ENCODE results near the gene EHBP1. TPM values are rescaled to one million over a fixed set of nuclear protein-coding genes. Genes with fewer than 3 reads are reported as not detected.

The EHBP1 gene
- total and polyA plus RNA-seq, 2 experiments from 2014 or later: 27.2 to 47.9 TPM

DNA sequence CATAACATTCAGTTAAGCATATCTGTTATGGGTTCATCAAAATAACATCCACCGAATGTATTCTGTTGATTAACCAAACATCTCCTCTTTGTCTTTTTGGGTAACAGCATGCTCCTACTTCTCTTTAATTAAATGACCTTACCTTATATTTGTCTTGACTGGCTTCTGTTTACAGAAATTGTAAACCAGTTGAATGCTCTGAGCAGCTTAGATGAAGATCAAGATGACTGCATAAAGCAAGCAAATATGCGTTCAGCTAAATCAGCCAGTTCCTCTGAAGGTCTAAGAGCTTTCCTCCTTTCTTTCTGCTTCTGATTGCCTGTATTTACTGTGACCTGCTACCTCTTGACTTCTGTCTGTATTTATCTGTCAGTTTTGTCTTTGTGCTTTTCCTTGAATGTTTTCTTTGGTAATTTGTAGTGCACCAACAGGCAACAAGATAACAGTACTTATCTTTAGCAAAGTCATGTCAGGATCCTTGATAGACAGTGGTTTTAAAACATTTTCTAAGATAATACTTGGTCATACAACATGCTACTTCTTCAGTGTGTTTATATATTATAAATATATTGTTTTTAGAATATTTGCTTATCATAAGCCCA lies 152.8 kb downstream of the EHBP1 start:
- Histone ChIP-seq H3K4me2 (no peak overlapping the region), H3K4me1 (ENCODE audit: insufficient read depth) (no peaks in the 10 kb centered on the region), H4K20me1 (replicated peaks; ENCODE audit: insufficient read depth) (no peaks in the 10 kb centered on the region), H3K79me2 (replicated peaks; ENCODE audit: insufficient read depth) (no peaks in the 10 kb centered on the region), H3K4me3 (no peak overlapping the region), H3F3A (replicated peaks; ENCODE audit: low read depth) (no peaks in the 10 kb centered on the region), H2AFZ (no peak overlapping the region), H3K36me3 (ENCODE audit: insufficient read depth) (no peaks in the 10 kb centered on the region), H3K9me2 (ENCODE audit: insufficient read depth) (no peaks in the 10 kb centered on the region), H3K27me3 (ENCODE audit: insufficient read depth) (no peaks in the 10 kb centered on the region), H3K27ac (ENCODE audit: low read depth) (no peak overlapping the region)
- H3K4me3 Mint-ChIP-seq: no peak overlapping the region
- no peaks in the 10 kb centered on the region for H3K27me3 Mint-ChIP-seq (ENCODE audit: insufficient read depth, low read depth, poor library complexity)
- ATAC-seq (no peak), DNase-seq (ENCODE audit: low spot score) (no peak)
- H3K9me3 Mint-ChIP-seq: no peaks in the 10 kb centered on the region
- peaks cover 22% of the 10 kb centered on the region for H3K36me3 Mint-ChIP-seq (ENCODE audit: low read depth)
- no peak overlapping the region for H3K27ac Mint-ChIP-seq
- H3K4me1 Mint-ChIP-seq: peaks cover 9% of the 10 kb centered on the region; the same call in 2 of the 3 replicates
- TF ChIP-seq, protein P1, sequence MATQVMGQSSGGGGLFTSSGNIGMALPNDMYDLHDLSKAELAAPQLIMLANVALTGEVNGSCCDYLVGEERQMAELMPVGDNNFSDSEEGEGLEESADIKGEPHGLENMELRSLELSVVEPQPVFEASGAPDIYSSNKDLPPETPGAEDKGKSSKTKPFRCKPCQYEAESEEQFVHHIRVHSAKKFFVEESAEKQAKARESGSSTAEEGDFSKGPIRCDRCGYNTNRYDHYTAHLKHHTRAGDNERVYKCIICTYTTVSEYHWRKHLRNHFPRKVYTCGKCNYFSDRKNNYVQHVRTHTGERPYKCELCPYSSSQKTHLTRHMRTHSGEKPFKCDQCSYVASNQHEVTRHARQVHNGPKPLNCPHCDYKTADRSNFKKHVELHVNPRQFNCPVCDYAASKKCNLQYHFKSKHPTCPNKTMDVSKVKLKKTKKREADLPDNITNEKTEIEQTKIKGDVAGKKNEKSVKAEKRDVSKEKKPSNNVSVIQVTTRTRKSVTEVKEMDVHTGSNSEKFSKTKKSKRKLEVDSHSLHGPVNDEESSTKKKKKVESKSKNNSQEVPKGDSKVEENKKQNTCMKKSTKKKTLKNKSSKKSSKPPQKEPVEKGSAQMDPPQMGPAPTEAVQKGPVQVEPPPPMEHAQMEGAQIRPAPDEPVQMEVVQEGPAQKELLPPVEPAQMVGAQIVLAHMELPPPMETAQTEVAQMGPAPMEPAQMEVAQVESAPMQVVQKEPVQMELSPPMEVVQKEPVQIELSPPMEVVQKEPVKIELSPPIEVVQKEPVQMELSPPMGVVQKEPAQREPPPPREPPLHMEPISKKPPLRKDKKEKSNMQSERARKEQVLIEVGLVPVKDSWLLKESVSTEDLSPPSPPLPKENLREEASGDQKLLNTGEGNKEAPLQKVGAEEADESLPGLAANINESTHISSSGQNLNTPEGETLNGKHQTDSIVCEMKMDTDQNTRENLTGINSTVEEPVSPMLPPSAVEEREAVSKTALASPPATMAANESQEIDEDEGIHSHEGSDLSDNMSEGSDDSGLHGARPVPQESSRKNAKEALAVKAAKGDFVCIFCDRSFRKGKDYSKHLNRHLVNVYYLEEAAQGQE (IDR thresholded peaks at IDR 0.05; ENCODE audit: unreplicated experiment): no peak
- no peak for TF ChIP-seq POLR2AphosphoS5 (IDR thresholded peaks at IDR 0.05; ENCODE audit: low read depth)
- TF ChIP-seq EZH2 (IDR thresholded peaks at IDR 0.05; ENCODE audit: low read depth, unreplicated experiment): no peak
- no peak for TF ChIP-seq JUNB (IDR thresholded peaks at IDR 0.05; ENCODE audit: unreplicated experiment)
- TF ChIP-seq ZNF331 (CRISPR knock-in tag; IDR thresholded peaks at IDR 0.05; ENCODE audit: low read depth): no peak

DNA sequence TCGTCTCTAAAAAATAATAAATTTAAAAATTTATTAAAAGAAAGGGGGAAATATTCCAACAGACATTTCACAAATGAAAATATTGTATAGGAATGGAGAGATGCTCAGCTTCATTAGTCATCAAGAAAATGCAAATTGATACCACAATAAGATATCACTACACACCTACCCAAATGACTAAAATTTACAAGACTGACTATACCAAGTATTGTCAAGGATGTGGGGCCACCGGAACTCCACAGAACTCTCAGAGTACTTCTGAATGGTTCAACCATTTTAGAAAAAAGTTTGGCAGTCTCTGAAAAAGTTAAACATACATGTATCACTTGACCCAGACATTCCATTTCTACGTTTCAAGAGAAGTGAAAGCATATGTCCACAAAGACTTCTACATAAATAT lies 163.4 kb downstream of the EHBP1 start:
- ATAC-seq: no peak
- Histone ChIP-seq H3K9me2 (ENCODE audit: insufficient read depth) (no peaks in the 10 kb centered on the region), H3K36me3 (ENCODE audit: insufficient read depth) (0 out of 2 replicates have a peak, but pooled peaks cover 4% of the 10 kb centered on the region), H3K27me3 (ENCODE audit: insufficient read depth) (no peaks in the 10 kb centered on the region), H3K79me2 (replicated peaks; ENCODE audit: insufficient read depth) (no peaks in the 10 kb centered on the region), H2AFZ (no peak overlapping the region), H4K20me1 (replicated peaks; ENCODE audit: insufficient read depth) (no peaks in the 10 kb centered on the region), H3K4me1 (ENCODE audit: insufficient read depth) (peaks cover 5% of the 10 kb centered on the region; the same call in 1 of the 2 replicates), H3F3A (replicated peaks; ENCODE audit: low read depth) (no peaks in the 10 kb centered on the region), H3K4me3 (no peak overlapping the region), H3K4me2 (no peak overlapping the region), H3K27ac (ENCODE audit: low read depth) (no peak overlapping the region)
- Mint-ChIP-seq H3K9me3 (peaks cover 6% of the 10 kb centered on the region; the same call in 1 of the 3 replicates), H3K27me3 (ENCODE audit: insufficient read depth, low read depth, poor library complexity) (no peaks in the 10 kb centered on the region), H3K4me1 (peaks cover 8% of the 10 kb centered on the region; the same call in 1 of the 3 replicates), H3K27ac (no peak overlapping the region), H3K4me3 (no peak overlapping the region), H3K36me3 (ENCODE audit: low read depth) (peaks cover 21% of the 10 kb centered on the region)
- DNase-seq (ENCODE audit: low spot score): no peak
- TF ChIP-seq ZNF114 (CRISPR knock-in tag; IDR thresholded peaks at IDR 0.05): no peak
- no peak for TF ChIP-seq ZNF331 (CRISPR knock-in tag; IDR thresholded peaks at IDR 0.05; ENCODE audit: low read depth)
- no peak for TF ChIP-seq EZH2 (IDR thresholded peaks at IDR 0.05; ENCODE audit: low read depth, unreplicated experiment)

All from GM23338 (cell line).